ENCODE data around the gene PDZK1. TPM values are rescaled to one million over a fixed set of nuclear protein-coding genes. Genes with fewer than 3 reads are reported as not detected.
A peak's percentile ranks its signal among the peaks of the same experiment; 100 is the strongest.

PDZK1 gene
- total and polyA plus RNA-seq, 2 experiments from 2014 or later, result 0.73 TPM; not detected in 1

DNA sequence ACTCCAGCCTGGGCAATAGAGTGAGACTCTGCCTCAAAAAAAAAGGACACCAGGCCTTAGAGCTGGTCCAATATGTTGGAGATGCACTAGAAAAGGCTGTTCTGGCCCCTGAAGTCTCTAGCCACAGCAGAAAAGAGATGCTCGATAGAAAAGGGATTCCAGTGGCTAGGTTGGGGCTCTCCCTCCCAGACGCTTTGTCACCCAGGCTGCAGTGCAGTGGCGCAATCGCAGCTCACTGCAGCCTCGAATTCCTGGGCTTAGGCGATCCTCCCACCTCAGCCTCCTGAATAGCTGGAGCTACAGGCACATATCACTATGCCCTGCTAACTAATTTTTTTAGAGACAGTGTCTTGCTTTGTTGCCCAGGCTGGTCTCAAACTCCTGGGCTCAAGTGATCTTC, 18.2 kb downstream of the PDZK1 start (continued):
- TF ChIP-seq, protein P1, sequence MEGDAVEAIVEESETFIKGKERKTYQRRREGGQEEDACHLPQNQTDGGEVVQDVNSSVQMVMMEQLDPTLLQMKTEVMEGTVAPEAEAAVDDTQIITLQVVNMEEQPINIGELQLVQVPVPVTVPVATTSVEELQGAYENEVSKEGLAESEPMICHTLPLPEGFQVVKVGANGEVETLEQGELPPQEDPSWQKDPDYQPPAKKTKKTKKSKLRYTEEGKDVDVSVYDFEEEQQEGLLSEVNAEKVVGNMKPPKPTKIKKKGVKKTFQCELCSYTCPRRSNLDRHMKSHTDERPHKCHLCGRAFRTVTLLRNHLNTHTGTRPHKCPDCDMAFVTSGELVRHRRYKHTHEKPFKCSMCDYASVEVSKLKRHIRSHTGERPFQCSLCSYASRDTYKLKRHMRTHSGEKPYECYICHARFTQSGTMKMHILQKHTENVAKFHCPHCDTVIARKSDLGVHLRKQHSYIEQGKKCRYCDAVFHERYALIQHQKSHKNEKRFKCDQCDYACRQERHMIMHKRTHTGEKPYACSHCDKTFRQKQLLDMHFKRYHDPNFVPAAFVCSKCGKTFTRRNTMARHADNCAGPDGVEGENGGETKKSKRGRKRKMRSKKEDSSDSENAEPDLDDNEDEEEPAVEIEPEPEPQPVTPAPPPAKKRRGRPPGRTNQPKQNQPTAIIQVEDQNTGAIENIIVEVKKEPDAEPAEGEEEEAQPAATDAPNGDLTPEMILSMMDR (conservative IDR thresholded peaks at IDR 0.05; ENCODE audit: low read depth in 2 of 2), result no peak
- no peak for TF ChIP-seq EZH2phosphoT487 (IDR thresholded peaks at IDR 0.05; ENCODE audit: unreplicated experiment)
- no peak for TF ChIP-seq CREB1 (CRISPR knock-in tag; IDR thresholded peaks at IDR 0.05; ENCODE audit: low read depth)
- TF ChIP-seq ZNF331 (CRISPR knock-in tag; IDR thresholded peaks at IDR 0.05; ENCODE audit: low read depth), result no peak

DNA sequence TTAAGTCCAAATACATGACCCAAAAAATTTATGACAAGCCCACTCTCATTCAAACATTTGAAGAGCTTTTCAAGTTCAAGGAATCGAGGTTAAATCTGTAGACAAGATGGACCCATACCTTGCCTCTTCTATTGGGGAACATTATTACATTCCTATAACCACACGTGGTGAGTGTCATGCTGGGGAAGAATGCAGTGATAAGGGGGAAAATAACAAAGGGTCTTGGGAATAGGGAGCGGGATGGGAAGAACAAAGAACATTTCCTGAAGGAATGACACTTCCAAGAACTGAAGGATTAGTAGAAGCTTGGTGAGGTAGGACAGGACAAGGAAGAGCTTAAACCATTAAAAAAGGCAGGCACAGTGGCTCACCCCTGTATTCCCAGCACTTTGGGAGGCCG, 18.8 kb downstream of the PDZK1 start:
- Histone ChIP-seq H3K4me2 (no peak overlapping the region), H3K36me3 (ENCODE audit: insufficient read depth) (no peaks in the 10 kb centered on the region), H3K79me2 (replicated peaks; ENCODE audit: insufficient read depth) (no peaks in the 10 kb centered on the region), H3F3A (replicated peaks; ENCODE audit: low read depth) (no peaks in the 10 kb centered on the region), H3K9me2 (ENCODE audit: insufficient read depth) (0 out of 2 replicates have a peak, but pooled peaks cover 4% of the 10 kb centered on the region), H3K4me1 (ENCODE audit: insufficient read depth) (no peaks in the 10 kb centered on the region), H2AFZ (no peak overlapping the region), H4K20me1 (replicated peaks; ENCODE audit: insufficient read depth) (no peaks in the 10 kb centered on the region), H3K27me3 (ENCODE audit: insufficient read depth) (no peaks in the 10 kb centered on the region), H3K4me3 (no peak overlapping the region), H3K27ac (ENCODE audit: low read depth) (no peak overlapping the region)
- no peak; the same call in 1 of the 3 replicates for ATAC-seq
- DNase-seq (ENCODE audit: low spot score), result peak; percentile 13
- H3K4me1 Mint-ChIP-seq, result peaks cover 3% of the 10 kb centered on the region; the same call in 2 of the 3 replicates
- no peaks in the 10 kb centered on the region for H3K9me3 Mint-ChIP-seq
- no peaks in the 10 kb centered on the region for H3K36me3 Mint-ChIP-seq (ENCODE audit: low read depth)
- peaks cover 11% of the 10 kb centered on the region for H3K27me3 Mint-ChIP-seq (ENCODE audit: insufficient read depth, low read depth, poor library complexity)
- no peak overlapping the region for H3K27ac Mint-ChIP-seq
- no peak overlapping the region for H3K4me3 Mint-ChIP-seq
- TF ChIP-seq, protein P1 (conservative IDR thresholded peaks at IDR 0.05; ENCODE audit: low read depth in 2 of 2), result no peak
- TF ChIP-seq, protein P2, sequence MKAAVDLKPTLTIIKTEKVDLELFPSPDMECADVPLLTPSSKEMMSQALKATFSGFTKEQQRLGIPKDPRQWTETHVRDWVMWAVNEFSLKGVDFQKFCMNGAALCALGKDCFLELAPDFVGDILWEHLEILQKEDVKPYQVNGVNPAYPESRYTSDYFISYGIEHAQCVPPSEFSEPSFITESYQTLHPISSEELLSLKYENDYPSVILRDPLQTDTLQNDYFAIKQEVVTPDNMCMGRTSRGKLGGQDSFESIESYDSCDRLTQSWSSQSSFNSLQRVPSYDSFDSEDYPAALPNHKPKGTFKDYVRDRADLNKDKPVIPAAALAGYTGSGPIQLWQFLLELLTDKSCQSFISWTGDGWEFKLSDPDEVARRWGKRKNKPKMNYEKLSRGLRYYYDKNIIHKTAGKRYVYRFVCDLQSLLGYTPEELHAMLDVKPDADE (IDR thresholded peaks at IDR 0.05), result no peak
- TF ChIP-seq ZNF331 (CRISPR knock-in tag; IDR thresholded peaks at IDR 0.05; ENCODE audit: low read depth) (no peak), ZNF114 (CRISPR knock-in tag; IDR thresholded peaks at IDR 0.05) (no peak), EZH2 (IDR thresholded peaks at IDR 0.05; ENCODE audit: low read depth, unreplicated experiment) (no peak), JUNB (IDR thresholded peaks at IDR 0.05; ENCODE audit: unreplicated experiment) (no peak)
- TF ChIP-seq, protein P3, sequence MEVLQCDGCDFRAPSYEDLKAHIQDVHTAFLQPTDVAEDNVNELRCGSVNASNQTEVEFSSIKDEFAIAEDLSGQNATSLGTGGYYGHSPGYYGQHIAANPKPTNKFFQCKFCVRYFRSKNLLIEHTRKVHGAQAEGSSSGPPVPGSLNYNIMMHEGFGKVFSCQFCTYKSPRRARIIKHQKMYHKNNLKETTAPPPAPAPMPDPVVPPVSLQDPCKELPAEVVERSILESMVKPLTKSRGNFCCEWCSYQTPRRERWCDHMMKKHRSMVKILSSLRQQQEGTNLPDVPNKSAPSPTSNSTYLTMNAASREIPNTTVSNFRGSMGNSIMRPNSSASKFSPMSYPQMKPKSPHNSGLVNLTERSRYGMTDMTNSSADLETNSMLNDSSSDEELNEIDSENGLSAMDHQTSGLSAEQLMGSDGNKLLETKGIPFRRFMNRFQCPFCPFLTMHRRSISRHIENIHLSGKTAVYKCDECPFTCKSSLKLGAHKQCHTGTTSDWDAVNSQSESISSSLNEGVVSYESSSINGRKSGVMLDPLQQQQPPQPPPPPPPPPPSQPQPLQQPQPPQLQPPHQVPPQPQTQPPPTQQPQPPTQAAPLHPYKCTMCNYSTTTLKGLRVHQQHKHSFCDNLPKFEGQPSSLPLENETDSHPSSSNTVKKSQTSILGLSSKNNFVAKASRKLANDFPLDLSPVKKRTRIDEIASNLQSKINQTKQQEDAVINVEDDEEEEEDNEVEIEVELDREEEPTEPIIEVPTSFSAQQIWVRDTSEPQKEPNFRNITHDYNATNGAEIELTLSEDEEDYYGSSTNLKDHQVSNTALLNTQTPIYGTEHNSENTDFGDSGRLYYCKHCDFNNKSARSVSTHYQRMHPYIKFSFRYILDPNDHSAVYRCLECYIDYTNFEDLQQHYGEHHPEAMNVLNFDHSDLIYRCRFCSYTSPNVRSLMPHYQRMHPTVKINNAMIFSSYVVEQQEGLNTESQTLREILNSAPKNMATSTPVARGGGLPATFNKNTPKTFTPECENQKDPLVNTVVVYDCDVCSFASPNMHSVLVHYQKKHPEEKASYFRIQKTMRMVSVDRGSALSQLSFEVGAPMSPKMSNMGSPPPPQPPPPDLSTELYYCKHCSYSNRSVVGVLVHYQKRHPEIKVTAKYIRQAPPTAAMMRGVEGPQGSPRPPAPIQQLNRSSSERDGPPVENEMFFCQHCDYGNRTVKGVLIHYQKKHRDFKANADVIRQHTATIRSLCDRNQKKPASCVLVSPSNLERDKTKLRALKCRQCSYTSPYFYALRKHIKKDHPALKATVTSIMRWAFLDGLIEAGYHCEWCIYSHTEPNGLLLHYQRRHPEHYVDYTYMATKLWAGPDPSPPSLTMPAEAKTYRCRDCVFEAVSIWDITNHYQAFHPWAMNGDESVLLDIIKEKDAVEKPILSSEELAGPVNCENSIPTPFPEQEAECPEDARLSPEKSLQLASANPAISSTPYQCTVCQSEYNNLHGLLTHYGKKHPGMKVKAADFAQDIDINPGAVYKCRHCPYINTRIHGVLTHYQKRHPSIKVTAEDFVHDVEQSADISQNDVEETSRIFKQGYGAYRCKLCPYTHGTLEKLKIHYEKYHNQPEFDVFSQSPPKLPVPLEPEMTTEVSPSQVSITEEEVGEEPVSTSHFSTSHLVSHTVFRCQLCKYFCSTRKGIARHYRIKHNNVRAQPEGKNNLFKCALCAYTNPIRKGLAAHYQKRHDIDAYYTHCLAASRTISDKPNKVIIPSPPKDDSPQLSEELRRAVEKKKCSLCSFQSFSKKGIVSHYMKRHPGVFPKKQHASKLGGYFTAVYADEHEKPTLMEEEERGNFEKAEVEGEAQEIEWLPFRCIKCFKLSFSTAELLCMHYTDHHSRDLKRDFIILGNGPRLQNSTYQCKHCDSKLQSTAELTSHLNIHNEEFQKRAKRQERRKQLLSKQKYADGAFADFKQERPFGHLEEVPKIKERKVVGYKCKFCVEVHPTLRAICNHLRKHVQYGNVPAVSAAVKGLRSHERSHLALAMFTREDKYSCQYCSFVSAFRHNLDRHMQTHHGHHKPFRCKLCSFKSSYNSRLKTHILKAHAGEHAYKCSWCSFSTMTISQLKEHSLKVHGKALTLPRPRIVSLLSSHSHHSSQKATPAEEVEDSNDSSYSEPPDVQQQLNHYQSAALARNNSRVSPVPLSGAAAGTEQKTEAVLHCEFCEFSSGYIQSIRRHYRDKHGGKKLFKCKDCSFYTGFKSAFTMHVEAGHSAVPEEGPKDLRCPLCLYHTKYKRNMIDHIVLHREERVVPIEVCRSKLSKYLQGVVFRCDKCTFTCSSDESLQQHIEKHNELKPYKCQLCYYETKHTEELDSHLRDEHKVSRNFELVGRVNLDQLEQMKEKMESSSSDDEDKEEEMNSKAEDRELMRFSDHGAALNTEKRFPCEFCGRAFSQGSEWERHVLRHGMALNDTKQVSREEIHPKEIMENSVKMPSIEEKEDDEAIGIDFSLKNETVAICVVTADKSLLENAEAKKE (CRISPR knock-in tag; IDR thresholded peaks at IDR 0.05), result no peak
- TF ChIP-seq, protein P4, sequence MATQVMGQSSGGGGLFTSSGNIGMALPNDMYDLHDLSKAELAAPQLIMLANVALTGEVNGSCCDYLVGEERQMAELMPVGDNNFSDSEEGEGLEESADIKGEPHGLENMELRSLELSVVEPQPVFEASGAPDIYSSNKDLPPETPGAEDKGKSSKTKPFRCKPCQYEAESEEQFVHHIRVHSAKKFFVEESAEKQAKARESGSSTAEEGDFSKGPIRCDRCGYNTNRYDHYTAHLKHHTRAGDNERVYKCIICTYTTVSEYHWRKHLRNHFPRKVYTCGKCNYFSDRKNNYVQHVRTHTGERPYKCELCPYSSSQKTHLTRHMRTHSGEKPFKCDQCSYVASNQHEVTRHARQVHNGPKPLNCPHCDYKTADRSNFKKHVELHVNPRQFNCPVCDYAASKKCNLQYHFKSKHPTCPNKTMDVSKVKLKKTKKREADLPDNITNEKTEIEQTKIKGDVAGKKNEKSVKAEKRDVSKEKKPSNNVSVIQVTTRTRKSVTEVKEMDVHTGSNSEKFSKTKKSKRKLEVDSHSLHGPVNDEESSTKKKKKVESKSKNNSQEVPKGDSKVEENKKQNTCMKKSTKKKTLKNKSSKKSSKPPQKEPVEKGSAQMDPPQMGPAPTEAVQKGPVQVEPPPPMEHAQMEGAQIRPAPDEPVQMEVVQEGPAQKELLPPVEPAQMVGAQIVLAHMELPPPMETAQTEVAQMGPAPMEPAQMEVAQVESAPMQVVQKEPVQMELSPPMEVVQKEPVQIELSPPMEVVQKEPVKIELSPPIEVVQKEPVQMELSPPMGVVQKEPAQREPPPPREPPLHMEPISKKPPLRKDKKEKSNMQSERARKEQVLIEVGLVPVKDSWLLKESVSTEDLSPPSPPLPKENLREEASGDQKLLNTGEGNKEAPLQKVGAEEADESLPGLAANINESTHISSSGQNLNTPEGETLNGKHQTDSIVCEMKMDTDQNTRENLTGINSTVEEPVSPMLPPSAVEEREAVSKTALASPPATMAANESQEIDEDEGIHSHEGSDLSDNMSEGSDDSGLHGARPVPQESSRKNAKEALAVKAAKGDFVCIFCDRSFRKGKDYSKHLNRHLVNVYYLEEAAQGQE (IDR thresholded peaks at IDR 0.05; ENCODE audit: unreplicated experiment), result no peak
